K562 (cell line): ENCODE measurements around the gene DNAH9. TPM values are rescaled to one million over a fixed set of nuclear protein-coding genes. Genes with fewer than 3 reads are reported as not detected.

Source experiments
- ILF3 ChIP-seq: fragments of 450-650 bp; IDR thresholded peaks from 2 replicates; pipeline ENCODE4 v1.6.1; 2018; ENCODE audit warnings: antibody characterized with exemption, mild to moderate bottlenecking, moderate library complexity, borderline replicate concordance
- MEIS2 ChIP-seq: fragments of 450-650 bp; IDR thresholded peaks from 2 replicates; pipeline ENCODE4 v1.6.1; 2014; ENCODE audit warnings: mild to moderate bottlenecking; ENCODE audit not compliant: partially characterized antibody
- YY1 ChIP-seq, 3 experiments: IDR thresholded peaks; 2 replicates each; pipeline ENCODE4 v1.6.1; 2011; ENCODE audit warnings: low read length in 2 of 3, mild to moderate bottlenecking in 2 of 3, moderate library complexity in 2 of 3, borderline replicate concordance in 1 of 3, control low read depth in 1 of 3, low read depth in 1 of 3; ENCODE audit not compliant: insufficient read depth in 3 of 3, insufficient replicate concordance in 2 of 3, control insufficient read depth in 1 of 3, insufficient read length in 1 of 3; ENCODE audit errors: extremely low read depth in 1 of 3
- polyA plus RNA-seq, 8 experiments: library from polyadenylated mRNA; depleted of rRNA in 4 of 8; stranded (reverse) in 5 of 8; unstranded in 3 of 8; fragments of >200 nt; fragmentation: Nextera tagmentation in 2 of 8; fragmentation: Illumina TruSeq in 1 of 8; extraction: Ambion mirVana in 2 of 8; extraction: Trizol in 1 of 8; gene quantifications; 2 replicates each; pipeline versions ENCODE4 v1.2.1 to v1.2.3, GENCODE V29; 2011 to 2014; ENCODE audit warnings: inconsistent platforms in 1 of 8, missing spikeins in 1 of 8
- total RNA-seq, 7 experiments: library from RNA; depleted of rRNA in 6 of 7; stranded (reverse); fragments of >200 nt in 6 of 7; fragmentation: Illumina TruSeq in 2 of 7; extraction: Trizol in 2 of 7; gene quantifications; 2 replicates each; pipeline versions ENCODE4 v1.2.1 to v1.2.3, GENCODE V29; 2011 to 2021; ENCODE audit warnings: low replicate concordance in 1 of 7
- TF ChIP-seq, protein P1 (sequence below): fragments of 200-800 bp; sonication (Bioruptor generic); IDR thresholded peaks from 2 replicates; pipeline ENCODE4 v1.6.1; 2016; ENCODE audit warnings: missing genetic modification characterization, missing compliant biosample characterization

Gene DNAH9
- total and polyA plus RNA-seq, 9 of the 15 experiments (the other 6 are each of a cell fraction or from before 2014, with no cell fraction given): not detected

- TF ChIP-seq, protein P1, sequence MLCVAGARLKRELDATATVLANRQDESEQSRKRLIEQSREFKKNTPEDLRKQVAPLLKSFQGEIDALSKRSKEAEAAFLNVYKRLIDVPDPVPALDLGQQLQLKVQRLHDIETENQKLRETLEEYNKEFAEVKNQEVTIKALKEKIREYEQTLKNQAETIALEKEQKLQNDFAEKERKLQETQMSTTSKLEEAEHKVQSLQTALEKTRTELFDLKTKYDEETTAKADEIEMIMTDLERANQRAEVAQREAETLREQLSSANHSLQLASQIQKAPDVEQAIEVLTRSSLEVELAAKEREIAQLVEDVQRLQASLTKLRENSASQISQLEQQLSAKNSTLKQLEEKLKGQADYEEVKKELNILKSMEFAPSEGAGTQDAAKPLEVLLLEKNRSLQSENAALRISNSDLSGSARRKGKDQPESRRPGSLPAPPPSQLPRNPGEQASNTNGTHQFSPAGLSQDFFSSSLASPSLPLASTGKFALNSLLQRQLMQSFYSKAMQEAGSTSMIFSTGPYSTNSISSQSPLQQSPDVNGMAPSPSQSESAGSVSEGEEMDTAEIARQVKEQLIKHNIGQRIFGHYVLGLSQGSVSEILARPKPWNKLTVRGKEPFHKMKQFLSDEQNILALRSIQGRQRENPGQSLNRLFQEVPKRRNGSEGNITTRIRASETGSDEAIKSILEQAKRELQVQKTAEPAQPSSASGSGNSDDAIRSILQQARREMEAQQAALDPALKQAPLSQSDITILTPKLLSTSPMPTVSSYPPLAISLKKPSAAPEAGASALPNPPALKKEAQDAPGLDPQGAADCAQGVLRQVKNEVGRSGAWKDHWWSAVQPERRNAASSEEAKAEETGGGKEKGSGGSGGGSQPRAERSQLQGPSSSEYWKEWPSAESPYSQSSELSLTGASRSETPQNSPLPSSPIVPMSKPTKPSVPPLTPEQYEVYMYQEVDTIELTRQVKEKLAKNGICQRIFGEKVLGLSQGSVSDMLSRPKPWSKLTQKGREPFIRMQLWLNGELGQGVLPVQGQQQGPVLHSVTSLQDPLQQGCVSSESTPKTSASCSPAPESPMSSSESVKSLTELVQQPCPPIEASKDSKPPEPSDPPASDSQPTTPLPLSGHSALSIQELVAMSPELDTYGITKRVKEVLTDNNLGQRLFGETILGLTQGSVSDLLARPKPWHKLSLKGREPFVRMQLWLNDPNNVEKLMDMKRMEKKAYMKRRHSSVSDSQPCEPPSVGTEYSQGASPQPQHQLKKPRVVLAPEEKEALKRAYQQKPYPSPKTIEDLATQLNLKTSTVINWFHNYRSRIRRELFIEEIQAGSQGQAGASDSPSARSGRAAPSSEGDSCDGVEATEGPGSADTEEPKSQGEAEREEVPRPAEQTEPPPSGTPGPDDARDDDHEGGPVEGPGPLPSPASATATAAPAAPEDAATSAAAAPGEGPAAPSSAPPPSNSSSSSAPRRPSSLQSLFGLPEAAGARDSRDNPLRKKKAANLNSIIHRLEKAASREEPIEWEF (CRISPR knock-in tag): no peak
- TF ChIP-seq YY1 (IDR thresholded peaks at IDR 0.05; ENCODE audit: borderline replicate concordance in 1 of 3, control insufficient read depth in 1 of 3, extremely low read depth in 1 of 3, insufficient read depth in 3 of 3, insufficient read length in 1 of 3, insufficient replicate concordance in 2 of 3, low read depth in 1 of 3, low read length in 2 of 3) (no peak), ILF3 (no peak), MEIS2 (no peak)
These were observed 234.3 kb downstream of the DNAH9 start (continued) for GRCh38 chr17:11832401-11833137.
